ENCODE measurements around the gene PROM1.

- TF ChIP-seq CTCF (IDR thresholded peaks at IDR 0.05 in 2 of 3, conservative IDR thresholded peaks at IDR 0.05 in 1 of 3; ENCODE audit: borderline replicate concordance in 1 of 3, insufficient read depth in 1 of 3, low read depth in 2 of 3, low read length in 2 of 3) (no peak), SIN3A (IDR thresholded peaks at IDR 0.05; ENCODE audit: low read depth) (no peak), CEBPB (IDR thresholded peaks at IDR 0.05; ENCODE audit: low read depth) (no peak), POLR2A (IDR thresholded peaks at IDR 0.05; ENCODE audit: borderline replicate concordance, extremely low read depth, insufficient read depth, insufficient read length) (no peak), POLR2AphosphoS5 (IDR thresholded peaks at IDR 0.05; ENCODE audit: low read depth, low read length) (no peak)
Observed at GRCh38 chr4:16085822-16086221, 2.0 kb upstream of the PROM1 start.

Data from HCT116 (cell line).